Psoas muscle (tissue), 8 donors: ENCODE measurements around the gene SRP19. TPM values are rescaled to one million over a fixed set of nuclear protein-coding genes. Genes with fewer than 3 reads are reported as not detected.

Experiments used
- ATAC-seq, 4 donors: fragments of 200-7000 bp; cut with Tn5 transposase; one replicate each; pipeline ENCODE4 v1.9.1; 2020; ENCODE audit warnings: moderate library complexity in 3 of 4, mild to moderate bottlenecking in 2 of 4
- DNase-seq, 2 donors: peaks; one replicate each; pipeline ENCODE4 v3.0.0-alpha.2; 2020
- H3K27ac ChIP-seq: fragments of 200-600 bp; one replicate; pipeline ENCODE4 v1.8.0; 2022
- H3K27me3 ChIP-seq, 3 donors: fragments of 200-600 bp in 1 of 3; one replicate each; pipeline versions ENCODE4 v1.6.1 to v1.8.0; 2013 to 2022; ENCODE audit warnings: low read length in 2 of 3, mild to moderate bottlenecking in 2 of 3, moderate library complexity in 1 of 3; ENCODE audit not compliant: insufficient read depth in 3 of 3
- H3K36me3 ChIP-seq, 2 donors: fragments of 200-600 bp in 1 of 2; one replicate each; pipeline versions ENCODE4 v1.6.1 to v1.8.0; 2013 to 2022; ENCODE audit warnings: low read depth in 1 of 2, mild to moderate bottlenecking in 1 of 2, moderate library complexity in 1 of 2; ENCODE audit not compliant: insufficient read depth in 1 of 2
- H3K4me1 ChIP-seq: fragments of 200-600 bp; one replicate; pipeline ENCODE4 v1.8.0; 2022
- H3K4me3 ChIP-seq: fragments of 200-600 bp; one replicate; pipeline ENCODE4 v1.8.0; 2022; ENCODE audit warnings: mild to moderate bottlenecking
- H3K9me3 ChIP-seq: fragments of 200-600 bp; one replicate; pipeline ENCODE4 v1.8.0; 2022
- WGBS, 3 donors: extraction: QIAGEN DNeasy Blood & Tissue Kit; methylation state at CpG; one replicate each; pipeline versions ENCODE4 v1.1.6 to v1.1.7; 2013; 5-methylcytosine and 5-hydroxymethylcytosine counted together
- intact Hi-C, 2 donors: fragments of 100-400 bp; cut with DNase I; formaldehyde crosslinking; loops; one replicate each; pipeline versions ENCODE4 v1.11.0 to v1.14.2; 2022
- polyA plus RNA-seq, 3 donors: library from polyadenylated mRNA; stranded (reverse); fragments of 200-250 nt; gene quantifications; one replicate each; pipeline ENCODE4 v1.2.3, GENCODE V29; 2013
- total RNA-seq, 4 donors: library from RNA; stranded (reverse); fragmentation: NEBNext Ultra II Directional in 2 of 4; extraction: Animal tissue kit (Norgen Biotek cat#: 25700) in 2 of 4; gene quantifications; one replicate each; pipeline versions ENCODE4 v1.2.1 to v1.2.4, GENCODE V29; 2021 to 2023
- TF ChIP-seq, protein P1 (sequence below): fragments of 200-600 bp; IDR thresholded peaks from one replicate; pipeline ENCODE4 v1.8.0; 2022; ENCODE audit warnings: antibody characterized with exemption
- donor health status: healthy with polysubstance abuse.
- donor health status: DM: no; HTN: no; CAD: no; lungs with moderate emphysema.
- donor health status: Bipolar disorder and iron deficiency.
- donor health status: healthy.
- donor health status: DM: yes; HTN: yes; CAD: no.
- donor health status: DM: no; HTN: no; CAD: no.
- donor health status: DM: no; HTN: no; CAD: no.
- donor health status: DM: yes; HTN: yes; CAD: no.

SRP19 gene
- total and polyA plus RNA-seq, 7 donors, result 32.9 to 98.1 (median 44.5) TPM

DNA sequence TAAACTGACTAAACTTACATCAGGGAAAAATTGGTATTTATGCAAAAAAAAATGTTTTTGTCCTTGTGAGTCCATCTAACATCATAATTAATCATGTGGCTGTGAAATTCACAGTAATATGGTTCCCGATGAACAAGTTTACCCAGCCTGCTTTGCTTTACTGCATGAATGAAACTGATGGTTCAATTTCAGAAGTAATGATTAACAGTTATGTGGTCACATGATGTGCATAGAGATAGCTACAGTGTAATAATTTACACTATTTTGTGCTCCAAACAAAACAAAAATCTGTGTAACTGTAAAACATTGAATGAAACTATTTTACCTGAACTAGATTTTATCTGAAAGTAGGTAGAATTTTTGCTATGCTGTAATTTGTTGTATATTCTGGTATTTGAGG, 16.6 kb upstream of the SRP19 start:
- intact Hi-C loops, result no loop called here
- no peaks in the 10 kb centered on the region for H3K4me1 ChIP-seq
- TF ChIP-seq, protein P1, sequence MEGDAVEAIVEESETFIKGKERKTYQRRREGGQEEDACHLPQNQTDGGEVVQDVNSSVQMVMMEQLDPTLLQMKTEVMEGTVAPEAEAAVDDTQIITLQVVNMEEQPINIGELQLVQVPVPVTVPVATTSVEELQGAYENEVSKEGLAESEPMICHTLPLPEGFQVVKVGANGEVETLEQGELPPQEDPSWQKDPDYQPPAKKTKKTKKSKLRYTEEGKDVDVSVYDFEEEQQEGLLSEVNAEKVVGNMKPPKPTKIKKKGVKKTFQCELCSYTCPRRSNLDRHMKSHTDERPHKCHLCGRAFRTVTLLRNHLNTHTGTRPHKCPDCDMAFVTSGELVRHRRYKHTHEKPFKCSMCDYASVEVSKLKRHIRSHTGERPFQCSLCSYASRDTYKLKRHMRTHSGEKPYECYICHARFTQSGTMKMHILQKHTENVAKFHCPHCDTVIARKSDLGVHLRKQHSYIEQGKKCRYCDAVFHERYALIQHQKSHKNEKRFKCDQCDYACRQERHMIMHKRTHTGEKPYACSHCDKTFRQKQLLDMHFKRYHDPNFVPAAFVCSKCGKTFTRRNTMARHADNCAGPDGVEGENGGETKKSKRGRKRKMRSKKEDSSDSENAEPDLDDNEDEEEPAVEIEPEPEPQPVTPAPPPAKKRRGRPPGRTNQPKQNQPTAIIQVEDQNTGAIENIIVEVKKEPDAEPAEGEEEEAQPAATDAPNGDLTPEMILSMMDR, result no peak
- H3K36me3 ChIP-seq, result peaks cover 1 to 23% of the 10 kb centered on the region in 2 donors
- no peak overlapping the region for H3K4me3 ChIP-seq
- H3K27ac ChIP-seq, result no peak overlapping the region
- no peaks in the 10 kb centered on the region for H3K9me3 ChIP-seq
- H3K27me3 ChIP-seq, result no peaks in the 10 kb centered on the region
- ATAC-seq, result no peak
- DNase-seq, result no peak
- WGBS, 3 donors, result 57 to 77% (median 74%) methylated on average over 1 of the region's 1 CpG

DNA sequence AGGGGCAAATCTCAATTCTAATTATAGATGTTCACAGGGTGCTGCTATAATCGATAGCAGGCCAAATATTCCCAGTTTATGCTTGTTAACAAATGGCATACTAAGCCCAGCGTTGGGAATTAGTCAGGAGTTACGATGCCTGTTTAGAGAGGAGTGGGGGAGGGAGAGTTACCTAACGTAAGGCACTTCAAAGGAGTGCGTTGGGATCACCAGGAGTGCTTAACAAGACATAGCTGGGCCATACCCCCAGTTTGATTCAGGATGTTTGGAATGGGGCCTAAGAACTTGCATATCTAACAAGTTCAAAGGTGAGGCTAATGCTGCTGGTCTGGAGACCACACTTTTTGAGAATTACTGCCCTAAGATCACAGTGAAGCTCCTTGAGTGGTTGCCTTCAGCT, 14.5 kb upstream of the SRP19 start:
- intact Hi-C loops, result loop anchor here in 1 of 2 donors (5.0 kb wide), 1 partner anchor 294 kb away; no protein-coding TSS in a partner anchor
- TF ChIP-seq, protein P1, result no peak
- Histone ChIP-seq H3K36me3 (peaks cover 0 to 6% of the 10 kb centered on the region in 2 donors), H3K9me3 (no peaks in the 10 kb centered on the region), H3K27me3 (no peaks in the 10 kb centered on the region), H3K27ac (no peak overlapping the region), H3K4me3 (no peak overlapping the region), H3K4me1 (no peaks in the 10 kb centered on the region)
- ATAC-seq, result no peak
- WGBS, 3 donors, result 68 to 78% (median 69%) methylated on average over 5 of the region's 5 CpGs
- DNase-seq, result no peak

DNA sequence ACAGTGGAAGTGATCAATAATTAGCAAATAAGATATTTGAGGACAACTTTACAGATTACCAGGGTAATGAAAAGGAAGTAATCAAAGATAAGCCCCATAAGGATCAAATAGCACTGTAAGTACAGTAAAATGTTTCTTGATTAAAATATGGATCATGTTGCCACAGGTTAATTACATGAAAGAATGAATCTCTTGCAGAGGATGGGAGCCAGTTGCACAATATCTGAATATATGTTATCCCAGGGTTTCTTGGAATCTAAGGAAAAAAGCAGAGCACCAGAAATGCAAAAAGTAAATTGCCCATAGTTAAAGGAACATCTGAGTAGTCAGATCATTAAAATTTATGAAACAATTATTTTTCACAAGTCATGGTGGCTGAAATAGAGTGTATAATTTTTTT, 13.8 kb upstream of the SRP19 start:
- Histone ChIP-seq H3K27me3 (no peaks in the 10 kb centered on the region), H3K4me1 (no peaks in the 10 kb centered on the region), H3K36me3 (peaks cover 0 to 4% of the 10 kb centered on the region in 2 donors), H3K27ac (no peak overlapping the region), H3K9me3 (no peaks in the 10 kb centered on the region), H3K4me3 (no peak overlapping the region)
- no peak for ATAC-seq
- TF ChIP-seq, protein P1, result no peak
- intact Hi-C loops, result loop anchor here in 1 of 2 donors (5.0 kb wide), 1 partner anchor 295 kb away; no protein-coding TSS in a partner anchor
- DNase-seq, result no peak

DNA sequence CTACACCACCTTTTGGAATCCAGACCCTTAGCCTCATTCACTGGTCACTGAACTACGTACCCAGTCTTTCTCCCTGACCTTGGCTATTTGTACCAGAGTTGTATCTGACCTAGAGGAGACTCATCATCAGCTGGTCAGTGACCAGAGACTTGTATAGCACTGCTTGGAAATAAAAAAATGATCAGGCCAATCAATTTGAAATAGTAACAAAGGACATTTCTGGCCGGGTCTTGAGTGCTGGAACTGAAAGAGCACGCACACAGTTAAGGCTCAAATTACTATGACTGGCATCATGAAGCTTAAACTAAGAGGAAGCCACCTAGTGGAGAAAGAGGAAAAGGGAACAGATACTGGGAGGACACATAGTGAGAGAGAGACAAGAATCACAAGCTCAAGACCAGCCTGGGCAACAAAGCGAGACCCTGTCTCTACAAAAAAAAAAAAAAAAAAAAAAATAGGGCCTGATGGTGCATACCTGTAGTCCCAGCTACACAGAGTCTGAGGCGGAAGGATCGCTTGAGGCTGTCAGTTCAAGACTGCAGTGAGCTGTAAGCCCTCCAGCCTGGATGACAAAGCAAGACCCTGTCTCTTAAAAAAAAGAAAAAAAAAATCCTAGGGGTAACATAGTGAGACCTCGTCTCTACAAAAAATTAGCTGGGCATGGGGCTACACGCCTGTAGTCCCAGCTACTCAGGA, 12.8 kb upstream of the SRP19 start:
- Histone ChIP-seq H3K27ac (peak overlapping the region; percentile 7), H3K36me3 (no peaks in the 10 kb centered on the region), H3K4me3 (peak overlapping the region; percentile 24), H3K9me3 (no peaks in the 10 kb centered on the region), H3K4me1 (no peaks in the 10 kb centered on the region), H3K27me3 (no peaks in the 10 kb centered on the region)
- intact Hi-C loops, result loop anchor here in 1 of 2 donors (5.0 kb wide), 1 partner anchor 296 kb away; no protein-coding TSS in a partner anchor
- WGBS, 3 donors, result 37 to 54% (median 50%) methylated on average over 8 of the region's 8 CpGs
- TF ChIP-seq, protein P1, result peak; percentile 64
- ATAC-seq (peak; percentile 85 to 98 (median 96)), DNase-seq (no peak)
